ENCODE results near the gene TTC7B.
A peak's percentile ranks its signal among the peaks of the same experiment; 100 is the strongest.

TTC7B gene

GRCh38 chr14:90805662-90806540 lies 10.3 kb downstream of the TTC7B start:
- no peak for DNase-seq (ENCODE audit: low spot score)

GRCh38 chr14:90805084-90805391 lies 11.2 kb downstream of the TTC7B start:
- no peak for DNase-seq (ENCODE audit: low spot score)

GRCh38 chr14:90804292-90805083 lies 11.7 kb downstream of the TTC7B start:
- no peak for DNase-seq (ENCODE audit: low spot score)

- DNase-seq (ENCODE audit: low spot score), result no peak
Observed at GRCh38 chr14:90803249-90803648, 13.0 kb downstream of the TTC7B start.

GRCh38 chr14:90799420-90799819 lies 16.8 kb downstream of the TTC7B start:
- DNase-seq (ENCODE audit: low spot score), result no peak

- DNase-seq (ENCODE audit: low spot score), result no peak
Observed at GRCh38 chr14:90797919-90798318, 18.3 kb downstream of the TTC7B start.

- no peak for DNase-seq (ENCODE audit: low spot score)
Observed at GRCh38 chr14:90797451-90797850, 18.8 kb downstream of the TTC7B start.

GRCh38 chr14:90796329-90796728 lies 19.9 kb downstream of the TTC7B start:
- no peak for DNase-seq (ENCODE audit: low spot score)

GRCh38 chr14:90795744-90796143 lies 20.5 kb downstream of the TTC7B start:
- peak; percentile 50 for DNase-seq (ENCODE audit: low spot score)

GRCh38 chr14:90791486-90791885 lies 24.7 kb downstream of the TTC7B start:
- DNase-seq (ENCODE audit: low spot score), result peak; percentile 15

- no peak for DNase-seq (ENCODE audit: low spot score)
Observed at GRCh38 chr14:90788031-90788430, 28.2 kb downstream of the TTC7B start.

- DNase-seq (ENCODE audit: low spot score), result no peak
Observed at GRCh38 chr14:90785876-90786450, 30.3 kb downstream of the TTC7B start.

GRCh38 chr14:90785471-90785870 lies 30.8 kb downstream of the TTC7B start:
- DNase-seq (ENCODE audit: low spot score), result no peak

- DNase-seq (ENCODE audit: low spot score), result no peak
Observed at GRCh38 chr14:90784621-90785270, 31.5 kb downstream of the TTC7B start.

GRCh38 chr14:90783344-90783743 lies 32.9 kb downstream of the TTC7B start:
- DNase-seq (ENCODE audit: low spot score), result no peak

- DNase-seq (ENCODE audit: low spot score), result no peak
Observed at GRCh38 chr14:90782892-90783291, 33.3 kb downstream of the TTC7B start.

- no peak for DNase-seq (ENCODE audit: low spot score)
Observed at GRCh38 chr14:90781876-90782275, 34.4 kb downstream of the TTC7B start.

GRCh38 chr14:90781344-90781761 lies 34.9 kb downstream of the TTC7B start:
- DNase-seq (ENCODE audit: low spot score), result no peak

GRCh38 chr14:90780519-90780918 lies 35.7 kb downstream of the TTC7B start:
- no peak for DNase-seq (ENCODE audit: low spot score)

- peak; percentile 81 for DNase-seq (ENCODE audit: low spot score)
Observed at GRCh38 chr14:90778571-90779255, 37.5 kb downstream of the TTC7B start.

GRCh38 chr14:90777830-90778485 lies 38.3 kb downstream of the TTC7B start:
- no peak for DNase-seq (ENCODE audit: low spot score)
